SK-N-SH (cell line): ENCODE results near the gene COL15A1. TPM values are rescaled to one million over a fixed set of nuclear protein-coding genes. Genes with fewer than 3 reads are reported as not detected.

Experiments
- CTCF ChIA-PET: fragments of 300-600, 350-600 bp; formaldehyde crosslinking; extraction: SDS; loops from one replicate; lab custom pipeline; 2021; lab: Yijun Ruan, JAX
- POLR2A ChIA-PET: fragments of 350-600 bp; sonication (Branson Sonifier 250); formaldehyde crosslinking; extraction: SDS; loops from one replicate; lab custom pipeline; 2020; ENCODE audit warnings: antibody characterized with exemption, inconsistent platforms; lab: Yijun Ruan, JAX
- DNase-seq: peaks from one replicate; pipeline ENCODE4 v3.0.0; 2012
- H2AFZ ChIP-seq: fragments of 200-600 bp; sonication (generic); 2 replicates; pipeline ENCODE4 v1.8.1; 2016; ENCODE audit warnings: antibody characterized with exemption, mild to moderate bottlenecking, low read depth
- H3F3A ChIP-seq: fragments of 200-600 bp; sonication (generic); replicated peaks from 2 replicates; pipeline ENCODE3; 2016; ENCODE audit warnings: antibody characterized with exemption, mild to moderate bottlenecking; ENCODE audit not compliant: insufficient read depth
- H3K27ac ChIP-seq, 2 experiments: fragments of 200-500 bp in 1 of 2; fragments of 200-600 bp in 1 of 2; sonication (Bioruptor generic) in 1 of 2; sonication (generic), shearing (Covaris generic) in 1 of 2; 2 replicates each; pipeline versions ENCODE4 v1.5.1 to v1.6.1; 2014 to 2016; ENCODE audit warnings: low read depth in 2 of 2, inconsistent platforms in 1 of 2, low read length in 1 of 2, mild to moderate bottlenecking in 1 of 2, mixed read lengths in 1 of 2
- H3K27me3 ChIP-seq: fragments of 200-600 bp; sonication (generic), shearing (Covaris generic); 2 replicates; pipeline ENCODE4 v1.6.1; 2016; ENCODE audit warnings: mixed run types; ENCODE audit not compliant: insufficient read depth
- H3K36me3 ChIP-seq, 2 experiments: fragments of 200-500 bp in 1 of 2; fragments of 200-600 bp in 1 of 2; sonication (Bioruptor generic) in 1 of 2; sonication (generic) in 1 of 2; replicated peaks in 1 of 2; 2 replicates each; pipeline versions ENCODE3 to v1.5.1; 2014 to 2016; ENCODE audit warnings: low read length in 1 of 2, mild to moderate bottlenecking in 1 of 2; ENCODE audit not compliant: insufficient read depth in 2 of 2, control insufficient read depth in 1 of 2
- H3K4me1 ChIP-seq, 2 experiments: fragments of 200-500 bp in 1 of 2; fragments of 200-600 bp in 1 of 2; sonication (Bioruptor generic) in 1 of 2; sonication (generic), shearing (Covaris generic) in 1 of 2; 2 replicates each; pipeline versions ENCODE4 v1.5.1 to v1.6.1; 2014 to 2016; ENCODE audit warnings: low read depth in 1 of 2, low read length in 1 of 2, mixed run types in 1 of 2; ENCODE audit not compliant: insufficient read depth in 2 of 2, control insufficient read depth in 1 of 2
- H3K4me2 ChIP-seq: fragments of 200-600 bp; sonication (generic), shearing (Covaris generic); 2 replicates; pipeline ENCODE4 v1.6.1; 2017; ENCODE audit warnings: mixed run types
- H3K4me3 ChIP-seq, 2 experiments: fragments of 200-500 bp in 1 of 2; fragments of 200-600 bp in 1 of 2; sonication (Bioruptor generic) in 1 of 2; sonication (generic), shearing (Covaris generic) in 1 of 2; 2 replicates each; pipeline versions ENCODE4 v1.5.1 to v1.8.1; 2014 to 2016; ENCODE audit warnings: low read depth in 2 of 2, inconsistent platforms in 1 of 2, low read length in 1 of 2, mild to moderate bottlenecking in 1 of 2, mixed read lengths in 1 of 2, moderate library complexity in 1 of 2
- H3K79me2 ChIP-seq: fragments of 200-600 bp; sonication (generic); 2 replicates; pipeline ENCODE4 v1.8.1; 2017; ENCODE audit warnings: mild to moderate bottlenecking; ENCODE audit not compliant: insufficient read depth
- H3K9ac ChIP-seq: fragments of 200-600 bp; sonication (generic); 2 replicates; pipeline ENCODE4 v1.6.1; 2017; ENCODE audit warnings: mixed run types
- H3K9me2 ChIP-seq: fragments of 200-600 bp; sonication (generic); 2 replicates; pipeline ENCODE4 v1.6.1; 2017; ENCODE audit warnings: mixed run types
- H3K9me3 ChIP-seq: fragments of 200-600 bp; sonication (generic); 2 replicates; pipeline ENCODE4 v1.6.1; 2017; ENCODE audit warnings: mixed run types, mild to moderate bottlenecking, moderate library complexity
- H4K20me1 ChIP-seq: fragments of 200-600 bp; sonication (generic); 2 replicates; pipeline ENCODE4 v1.6.1; 2017; ENCODE audit warnings: mild to moderate bottlenecking, mixed run types; ENCODE audit not compliant: insufficient read depth
- CHD2 ChIP-seq: fragments of 150-350 bp; IDR thresholded peaks from 2 replicates; pipeline ENCODE4 v1.6.1; 2018; ENCODE audit warnings: low read length; ENCODE audit not compliant: partially characterized antibody
- CTCF ChIP-seq: fragments of 200-600 bp; sonication (generic); IDR thresholded peaks from 2 replicates; pipeline ENCODE4 v1.6.1; 2017; ENCODE audit warnings: antibody characterized with exemption, mild to moderate bottlenecking, moderate library complexity
- EP300 ChIP-seq, 2 experiments: IDR thresholded peaks; 2 replicates each; pipeline versions ENCODE4 v1.4.0 to v1.6.1; 2012; ENCODE audit warnings: borderline replicate concordance in 1 of 2, low read depth in 1 of 2, low read length in 1 of 2
- GABPA ChIP-seq: IDR thresholded peaks from 2 replicates; pipeline ENCODE4 v1.4.0; 2012; ENCODE audit warnings: low read depth, mild to moderate bottlenecking
- GATA2 ChIP-seq: sonication (generic); formaldehyde crosslinking; IDR thresholded peaks from 2 replicates; pipeline ENCODE4 v1.5.0; 2020; ENCODE audit warnings: mild to moderate bottlenecking, missing genetic modification reagents
- IRF3 ChIP-seq: fragments of 150-350 bp; IDR thresholded peaks from 2 replicates; pipeline ENCODE4 v1.6.1; 2016; ENCODE audit warnings: mild to moderate bottlenecking, low read depth, low read length
- MAX ChIP-seq: IDR thresholded peaks from 2 replicates; pipeline ENCODE4 v1.4.0; 2012; ENCODE audit warnings: low read depth
- MEF2A ChIP-seq: IDR thresholded peaks from 2 replicates; pipeline ENCODE4 v1.4.0; 2012; ENCODE audit warnings: low read depth, borderline replicate concordance
- RAD21 ChIP-seq: IDR thresholded peaks from 2 replicates; pipeline ENCODE4 v1.6.1; 2012; ENCODE audit warnings: mild to moderate bottlenecking, low read length
- RCOR1 ChIP-seq: fragments of 150-350 bp; IDR thresholded peaks from 2 replicates; pipeline ENCODE4 v1.6.1; 2017; ENCODE audit warnings: antibody characterized with exemption, low read length
- RXRA ChIP-seq: IDR thresholded peaks from 2 replicates; pipeline ENCODE4 v1.4.0; 2012; ENCODE audit warnings: low read depth, mild to moderate bottlenecking, borderline replicate concordance
- SIN3A ChIP-seq: IDR thresholded peaks from 2 replicates; pipeline ENCODE4 v1.6.1; 2012; ENCODE audit warnings: low read depth, mild to moderate bottlenecking, low read length, moderate library complexity, borderline replicate concordance
- SMC3 ChIP-seq: IDR thresholded peaks from 2 replicates; pipeline ENCODE4 v1.6.1; 2012; ENCODE audit warnings: low read depth, low read length, improper control_type of control experiment
- TAF1 ChIP-seq: IDR thresholded peaks from 2 replicates; pipeline ENCODE4 v1.6.1; 2012; ENCODE audit warnings: low read depth, mild to moderate bottlenecking, low read length, moderate library complexity, borderline replicate concordance
- TCF12 ChIP-seq: IDR thresholded peaks from 2 replicates; pipeline ENCODE4 v1.4.0; 2012
- USF1 ChIP-seq: IDR thresholded peaks from 2 replicates; pipeline ENCODE4 v1.4.0; 2012; ENCODE audit warnings: low read depth, borderline replicate concordance
- WGBS: methylation state at CpG from one replicate; pipeline ENCODE4 v1.1.6; 2017; ENCODE audit warnings: low lambda C conversion rate; 5-methylcytosine and 5-hydroxymethylcytosine counted together
- polyA plus RNA-seq, 3 experiments: library from polyadenylated mRNA; depleted of rRNA; stranded (reverse); fragments of >200 nt; gene quantifications; 2 replicates each; pipeline ENCODE4 v1.2.3, GENCODE V29; 2012

The COL15A1 gene
- polyA plus RNA-seq, 1 of the 3 experiments (the other 2 are of a cell fraction): 0.84 TPM

GRCh38 chr9:98944734-98945074 is 997 bp downstream of the COL15A1 start (continued):
- TF ChIP-seq CTCF: no peak
- no peak for TF ChIP-seq USF1
- no peak for TF ChIP-seq MEF2A

- POLR2A ChIA-PET: no interaction called here
- no peak overlapping the region for H3K27ac ChIP-seq
- H2AFZ ChIP-seq: no peak overlapping the region
- H3F3A ChIP-seq: no peaks in the 10 kb centered on the region
- H3K4me3 ChIP-seq: no peak overlapping the region
- H3K27me3 ChIP-seq: peaks cover 15% of the 10 kb centered on the region
- no peaks in the 10 kb centered on the region for H3K36me3 ChIP-seq
- no peak for TF ChIP-seq TCF12
- TF ChIP-seq CTCF: no peak
- no peaks in the 10 kb centered on the region; a peak in 1 of 4 replicates for H3K4me1 ChIP-seq
- H3K4me2 ChIP-seq: no peak overlapping the region
- no peak for DNase-seq
- H4K20me1 ChIP-seq: no peaks in the 10 kb centered on the region
- H3K9me3 ChIP-seq: no peaks in the 10 kb centered on the region
- H3K9me2 ChIP-seq: no peaks in the 10 kb centered on the region
- H3K9ac ChIP-seq: no peak overlapping the region
- H3K79me2 ChIP-seq: no peaks in the 10 kb centered on the region
- CTCF ChIA-PET: no interaction called here
These were observed 5.9 kb downstream of the COL15A1 start for GRCh38 chr9:98949565-98949964.

GRCh38 chr9:98950262-98950661 is 6.6 kb downstream of the COL15A1 start:
- no peak overlapping the region for H3K9ac ChIP-seq
- H3K27me3 ChIP-seq: peaks cover 8% of the 10 kb centered on the region; the same call in 1 of the 2 replicates
- H3K9me2 ChIP-seq: no peaks in the 10 kb centered on the region
- DNase-seq: no peak
- H3K36me3 ChIP-seq: no peaks in the 10 kb centered on the region
- no peaks in the 10 kb centered on the region for H3K79me2 ChIP-seq
- H3K4me1 ChIP-seq: no peaks in the 10 kb centered on the region
- H3F3A ChIP-seq: no peaks in the 10 kb centered on the region
- no peak overlapping the region for H3K4me3 ChIP-seq
- ChIA-PET POLR2A (no interaction called here), CTCF (no interaction called here)
- 6% methylated on average over 1 of the region's 1 CpG for WGBS
- H2AFZ ChIP-seq: no peak overlapping the region
- H3K27ac ChIP-seq: no peak overlapping the region
- H3K9me3 ChIP-seq: no peaks in the 10 kb centered on the region
- no peak overlapping the region for H3K4me2 ChIP-seq
- no peaks in the 10 kb centered on the region for H4K20me1 ChIP-seq
- TF ChIP-seq MAX: no peak
- TF ChIP-seq TAF1: no peak
- no peak for TF ChIP-seq MEF2A
- TF ChIP-seq RCOR1: no peak
- no peak for TF ChIP-seq GATA2 (CRISPR knock-in tag)
- TF ChIP-seq RAD21: no peak
- TF ChIP-seq CTCF: no peak
- no peak for TF ChIP-seq RXRA
- no peak for TF ChIP-seq GABPA
- no peak for TF ChIP-seq EP300 (IDR thresholded peaks at IDR 0.05; ENCODE audit: borderline replicate concordance in 1 of 2, low read depth in 1 of 2, low read length in 1 of 2)
- TF ChIP-seq TCF12: no peak
- no peak for TF ChIP-seq CHD2
- no peak for TF ChIP-seq IRF3
- TF ChIP-seq SMC3: no peak
- no peak for TF ChIP-seq SIN3A
